Prostate gland (tissue), 2 donors: ENCODE data around the gene DLGAP1. TPM values are rescaled to one million over a fixed set of nuclear protein-coding genes. Genes with fewer than 3 reads are reported as not detected.

ENCODE experiments used
- DNase-seq: peaks from one replicate; pipeline ENCODE4 v3.0.0-alpha.2; 2019; ENCODE audit warnings: low spot score
- H3K27ac ChIP-seq, 2 donors: fragments of 200-600 bp; sonication (generic); 2 replicates each; pipeline ENCODE4 v1.5.1; 2017 to 2019
- H3K27me3 ChIP-seq: fragments of 200-600 bp; sonication (generic); replicated peaks from 2 replicates; pipeline ENCODE4 v1.5.1; 2019; ENCODE audit not compliant: insufficient read depth
- H3K36me3 ChIP-seq, 2 donors: fragments of 200-600 bp; sonication (generic); 1 replicate in 1 of 2; 2 replicates in 1 of 2; pipeline versions ENCODE4 v1.5.1 to v1.8.1; 2017 to 2019
- H3K4me1 ChIP-seq: fragments of 200-600 bp; sonication (generic); replicated peaks from 2 replicates; pipeline ENCODE4 v1.5.1; 2019
- H3K4me3 ChIP-seq, 2 donors: fragments of 200-600 bp; sonication (generic); 2 replicates each; pipeline ENCODE4 v1.5.1; 2017 to 2019
- H3K9me3 ChIP-seq: fragments of 200-600 bp; sonication (generic); 2 replicates; pipeline ENCODE4 v1.5.1; 2017
- CTCF ChIP-seq, 4 experiments: fragments of 200-600 bp in 2 of 4; fragments of 450-650 bp in 2 of 4; sonication (generic) in 2 of 4; IDR thresholded peaks; 1 replicate in 3 of 4; 2 replicates in 1 of 4; pipeline ENCODE4 v1.5.1; 2016 to 2019; ENCODE audit warnings: antibody characterized with exemption in 4 of 4, mild to moderate bottlenecking in 2 of 4, moderate library complexity in 2 of 4
- POLR2A ChIP-seq: fragments of 450-650 bp; IDR thresholded peaks from one replicate; pipeline ENCODE4 v1.6.1; 2016; ENCODE audit warnings: antibody characterized with exemption, mild to moderate bottlenecking
- POLR2AphosphoS5 ChIP-seq: sonication (generic); formaldehyde crosslinking; IDR thresholded peaks from one replicate; pipeline ENCODE4 v1.6.1; 2017; ENCODE audit warnings: antibody characterized with exemption
- WGBS: methylation state at CpG from one replicate; pipeline ENCODE4 v1.1.5; 2018; 5-methylcytosine and 5-hydroxymethylcytosine counted together
- intact Hi-C: fragments of 100-400 bp; cut with DNase I; formaldehyde crosslinking; loops from one replicate; pipeline ENCODE4 v1.14.2; 2022
- total RNA-seq, 2 donors: library from RNA; depleted of rRNA; stranded (reverse); fragments of >200 nt; gene quantifications; one replicate each; pipeline ENCODE4 v1.1.0, GENCODE V29; 2016

DLGAP1 gene
- total RNA-seq, 2 donors from 2014 or later = 42.2 to 66.7 TPM

GRCh38 chr18:3598581-3598980, 856.5 kb downstream of the DLGAP1 start:
- Histone ChIP-seq H3K4me1 (peaks cover 16% of the 10 kb centered on the region), H3K27me3 (no peaks in the 10 kb centered on the region), H3K36me3 (no peaks in the 10 kb centered on the region), H3K9me3 (no peaks in the 10 kb centered on the region), H3K27ac (no peak overlapping the region), H3K4me3 (no peak overlapping the region)
- TF ChIP-seq CTCF (IDR thresholded peaks at IDR 0.05) (no peak), POLR2AphosphoS5 (no peak), POLR2A (no peak)
- intact Hi-C loops = loop anchor here (5.0 kb wide), 1 partner anchor 441 kb away; no protein-coding TSS in a partner anchor
- no peak for DNase-seq
- 95% methylated on average over 10 of the region's 10 CpGs for WGBS

GRCh38 chr18:3597409-3598357, 857.4 kb downstream of the DLGAP1 start:
- TF ChIP-seq POLR2AphosphoS5 (no peak), CTCF (IDR thresholded peaks at IDR 0.05) (no peak), POLR2A (no peak)
- Histone ChIP-seq H3K27me3 (no peaks in the 10 kb centered on the region), H3K27ac (peak overlapping the region; percentile 95 to 96), H3K36me3 (no peaks in the 10 kb centered on the region), H3K4me1 (peaks cover 7% of the 10 kb centered on the region), H3K4me3 (no peak overlapping the region), H3K9me3 (no peaks in the 10 kb centered on the region)
- 62% methylated on average over 22 of the region's 22 CpGs for WGBS
- no peak for DNase-seq
- intact Hi-C loops = loop anchor here (5.0 kb wide), 1 partner anchor 440 kb away; no protein-coding TSS in a partner anchor

GRCh38 chr18:3596637-3597384, 858.3 kb downstream of the DLGAP1 start:
- Histone ChIP-seq H3K36me3 (no peaks in the 10 kb centered on the region), H3K27me3 (no peaks in the 10 kb centered on the region), H3K4me3 (no peak overlapping the region), H3K4me1 (peaks cover 7% of the 10 kb centered on the region), H3K27ac (peak overlapping the region; percentile 95 to 96), H3K9me3 (no peaks in the 10 kb centered on the region)
- TF ChIP-seq POLR2A (no peak), CTCF (IDR thresholded peaks at IDR 0.05) (peak in 1 of 4 experiments; percentile 9), POLR2AphosphoS5 (no peak)
- intact Hi-C loops = loop anchor here (5.0 kb wide), 1 partner anchor 440 kb away; no protein-coding TSS in a partner anchor
- DNase-seq = peak; percentile 23
- 24% methylated on average over 17 of the region's 17 CpGs for WGBS

GRCh38 chr18:3596324-3596636, 858.8 kb downstream of the DLGAP1 start:
- no peak for DNase-seq
- H3K9me3 ChIP-seq = no peaks in the 10 kb centered on the region
- H3K4me3 ChIP-seq = no peak overlapping the region
- intact Hi-C loops = loop anchor here (5.0 kb wide), 1 partner anchor 439 kb away; no protein-coding TSS in a partner anchor
- H3K4me1 ChIP-seq = peaks cover 7% of the 10 kb centered on the region
- TF ChIP-seq CTCF (IDR thresholded peaks at IDR 0.05) (no peak), POLR2A (no peak), POLR2AphosphoS5 (no peak)
- H3K27me3 ChIP-seq = no peaks in the 10 kb centered on the region
- WGBS = 41% methylated on average over 3 of the region's 3 CpGs
- no peaks in the 10 kb centered on the region for H3K36me3 ChIP-seq
- H3K27ac ChIP-seq = peak overlapping the region; percentile 95 to 96
